NOMO-1 (cell line): Measurements from ENCODE around the gene SOST.

Experiments used
- DNase-seq, 2 experiments: peaks; one replicate each; lab custom pipeline; 2025; ENCODE audit not compliant: unreplicated experiment in 2 of 2; lab: John Stamatoyannopoulos, UW

Gene SOST

GRCh38 chr17:43753493-43754129, 5.0 kb downstream of the SOST start:
- DNase-seq, result peak in 1 of 2 experiments; percentile 50

DNA sequence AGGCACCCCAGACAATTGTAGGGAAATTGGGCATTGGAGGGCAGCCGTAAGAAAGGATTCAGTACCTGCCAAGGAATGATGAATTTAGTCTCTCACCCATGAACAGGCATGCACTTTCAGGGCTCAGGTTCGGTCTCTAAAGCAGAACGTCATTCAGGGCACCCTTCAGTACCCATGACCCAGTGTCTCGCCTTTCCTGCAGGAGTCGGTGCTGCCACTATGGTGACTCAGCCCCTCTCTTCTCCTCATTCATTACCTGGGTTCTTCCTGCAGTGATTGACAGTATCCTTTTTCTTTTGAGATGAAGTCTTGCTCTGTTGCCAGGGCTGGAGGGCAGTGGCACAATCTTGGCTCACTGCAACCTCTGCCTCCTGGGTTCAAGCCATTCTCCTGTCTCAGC, 8.4 kb downstream of the SOST start:
- no peak for DNase-seq

GRCh38 chr17:43745541-43745940, 13.1 kb downstream of the SOST start:
- peak in 1 of 2 experiments; percentile 24 for DNase-seq

GRCh38 chr17:43741636-43742035, 17.0 kb downstream of the SOST start:
- DNase-seq, result no peak

GRCh38 chr17:43740541-43740940, 18.1 kb downstream of the SOST start:
- no peak for DNase-seq

- DNase-seq, result no peak
Measured at GRCh38 chr17:43737722-43738121, 20.9 kb downstream of the SOST start.

DNA sequence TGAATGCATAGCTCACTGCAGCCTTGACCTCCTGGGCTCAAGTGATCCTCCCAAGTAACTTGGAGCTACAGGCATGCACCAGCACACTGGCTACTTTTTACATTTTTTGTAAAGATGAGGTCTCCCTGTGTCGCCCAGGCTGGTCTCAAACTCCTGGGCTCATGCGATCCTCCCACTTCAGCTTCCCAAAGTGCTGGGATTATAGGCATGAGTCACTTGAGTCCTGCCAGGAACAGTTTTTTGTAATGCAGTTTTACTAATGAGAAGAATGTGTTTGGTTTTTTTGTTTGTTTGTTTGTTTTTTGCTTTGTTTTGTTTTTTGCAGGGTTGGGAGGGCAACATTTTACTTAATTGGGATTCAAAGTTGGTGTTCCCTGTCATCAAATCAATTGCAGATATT, 22.2 kb downstream of the SOST start:
- DNase-seq, result no peak

GRCh38 chr17:43734376-43734775, 24.2 kb downstream of the SOST start:
- no peak for DNase-seq

DNA sequence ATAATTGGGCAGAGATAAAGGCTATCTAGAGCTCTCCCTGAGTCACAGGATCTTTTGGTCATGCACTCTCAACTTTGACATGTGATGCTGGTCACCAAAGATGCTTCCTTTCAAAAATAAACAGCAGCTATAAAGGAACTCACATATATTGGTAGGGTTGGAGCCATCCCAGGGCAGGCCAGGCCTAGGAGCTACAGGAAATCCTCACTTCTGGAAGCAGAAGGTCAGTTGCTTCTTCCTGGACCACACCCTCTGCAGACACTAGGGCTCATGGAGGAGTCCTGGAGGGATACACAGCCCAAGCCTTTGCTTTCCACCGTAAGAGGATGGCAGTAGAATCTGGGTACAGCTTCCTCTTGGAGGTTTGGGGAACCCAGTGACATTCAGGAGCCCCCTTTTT, 24.6 kb downstream of the SOST start:
- DNase-seq, result no peak

DNA sequence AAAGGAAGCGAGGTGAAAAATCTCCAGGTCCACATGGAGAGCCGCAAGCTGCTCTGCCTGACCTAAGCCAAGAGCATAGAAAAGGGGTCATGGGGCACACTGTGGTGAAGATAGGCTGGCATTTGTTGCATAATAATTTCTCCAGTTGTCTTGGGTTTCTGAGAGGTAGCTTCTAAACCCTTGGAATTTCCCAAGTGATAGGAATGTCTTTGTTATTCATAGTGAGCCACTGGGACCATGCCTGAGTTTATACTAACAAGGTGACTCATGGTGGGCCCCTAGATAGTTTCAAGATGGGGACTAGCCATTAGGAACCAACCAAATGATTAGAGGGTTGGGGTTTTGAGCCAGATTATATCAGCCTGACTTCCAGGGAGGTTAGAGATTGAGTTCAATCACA, 25.6 kb downstream of the SOST start:
- DNase-seq, result no peak

GRCh38 chr17:43728081-43728480, 30.5 kb downstream of the SOST start:
- no peak for DNase-seq

DNA sequence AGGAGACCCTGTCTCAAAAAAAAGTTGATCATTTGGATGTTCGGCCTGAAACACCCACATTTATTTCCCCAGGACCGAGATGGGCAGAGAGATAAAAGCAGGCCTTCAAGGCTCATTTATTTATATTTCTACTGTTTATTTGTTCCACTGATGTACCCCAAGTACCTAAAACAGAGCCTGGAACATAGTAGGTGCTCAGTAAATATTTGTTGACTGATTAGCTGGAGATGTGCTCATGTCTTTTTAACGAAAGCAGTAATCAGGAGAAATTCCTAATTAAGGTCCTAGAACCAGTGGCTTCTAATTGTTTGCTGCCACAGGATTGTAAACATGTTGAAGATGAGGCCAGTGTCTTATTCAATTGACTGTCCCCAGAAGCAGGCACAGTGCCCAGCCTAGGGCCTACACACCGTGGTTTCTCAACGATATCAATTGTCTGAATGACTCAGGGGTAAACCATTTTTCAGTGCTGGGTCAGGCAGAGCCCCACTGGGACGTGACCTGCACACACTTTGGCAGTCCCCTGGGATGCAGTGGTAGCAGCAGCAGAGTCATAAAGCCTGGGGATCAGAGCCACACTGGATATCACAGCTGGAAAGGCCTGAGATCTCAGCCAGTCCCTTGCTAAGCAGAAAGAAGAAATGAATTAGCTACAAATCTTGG, 34.8 kb downstream of the SOST start:
- no peak for DNase-seq

- DNase-seq, result no peak
Measured at GRCh38 chr17:43722870-43723665, 35.5 kb downstream of the SOST start.

- DNase-seq, result no peak
Measured at GRCh38 chr17:43722269-43722619, 36.3 kb downstream of the SOST start.

DNA sequence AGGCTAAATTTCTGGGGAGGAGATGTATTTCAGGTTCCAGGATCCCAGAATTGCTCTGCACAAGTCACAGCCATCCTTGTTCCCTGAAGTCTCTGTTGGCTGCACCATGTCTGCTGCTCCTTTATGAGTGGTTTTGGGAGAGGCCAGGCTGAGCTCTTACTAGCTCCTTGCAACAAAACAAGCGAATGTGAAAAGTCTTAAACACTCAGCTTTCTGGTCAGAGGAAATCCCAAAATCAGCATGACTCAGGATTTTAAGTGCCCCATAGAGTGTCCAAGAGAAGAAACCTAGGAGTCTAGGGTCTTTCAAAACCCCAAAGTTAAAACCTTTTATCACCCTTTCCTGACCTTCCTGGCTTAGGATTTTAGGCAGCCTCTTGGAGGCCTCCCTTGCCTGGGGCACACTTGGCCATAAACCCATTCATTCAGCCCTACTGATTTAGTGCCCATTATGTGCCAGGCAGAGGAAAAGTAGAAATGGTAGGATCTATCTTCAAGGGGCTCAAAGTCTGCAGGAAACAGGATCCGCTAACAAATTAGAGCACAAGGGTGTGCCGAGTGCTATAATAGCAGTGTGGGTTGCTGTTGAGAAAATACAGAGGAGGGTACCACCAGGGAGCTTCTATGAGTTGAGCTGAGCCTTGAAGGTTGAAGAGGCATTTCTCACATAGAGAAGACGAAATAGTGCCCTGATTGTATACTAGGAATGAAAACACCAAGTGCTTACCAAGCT, 36.9 kb downstream of the SOST start:
- no peak for DNase-seq

DNA sequence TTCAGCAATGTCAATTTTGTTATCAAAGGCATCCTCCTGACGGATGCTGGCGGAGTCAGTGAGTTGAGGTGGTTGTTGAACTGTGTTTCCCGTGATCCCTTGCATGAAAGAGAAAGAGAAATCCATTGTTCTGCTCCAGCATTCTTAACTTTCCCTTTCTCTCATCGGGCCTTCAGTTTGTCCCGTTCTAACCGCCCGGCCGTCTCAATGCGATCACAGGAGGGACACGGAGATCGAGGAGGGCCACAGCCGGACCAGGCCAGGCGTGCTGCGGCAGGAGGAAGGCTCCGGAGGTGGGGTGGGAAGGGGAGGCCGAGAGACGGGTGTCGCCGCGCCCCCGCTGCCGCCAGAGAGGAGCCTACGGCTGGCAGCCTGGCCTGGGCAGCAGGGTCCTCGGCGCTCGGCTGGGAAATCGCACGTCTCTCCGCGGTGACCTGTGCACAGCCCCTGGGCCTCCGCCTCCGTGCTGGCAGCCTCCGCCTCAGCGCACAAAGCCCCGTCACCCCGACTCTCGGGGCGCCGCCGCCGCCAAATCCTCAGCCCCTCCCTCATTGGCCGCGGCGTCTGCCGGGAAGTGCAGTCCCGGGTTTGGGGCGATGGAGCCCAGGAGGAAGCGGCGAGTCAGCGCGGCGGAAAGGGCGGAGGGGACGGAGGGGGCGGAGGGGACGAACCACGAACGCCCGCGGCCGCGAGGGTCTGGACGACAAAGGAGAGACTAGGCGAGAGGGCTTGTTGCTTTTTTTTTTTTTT, 38.1 kb downstream of the SOST start:
- DNase-seq, result peak; percentile 62 to 85

DNA sequence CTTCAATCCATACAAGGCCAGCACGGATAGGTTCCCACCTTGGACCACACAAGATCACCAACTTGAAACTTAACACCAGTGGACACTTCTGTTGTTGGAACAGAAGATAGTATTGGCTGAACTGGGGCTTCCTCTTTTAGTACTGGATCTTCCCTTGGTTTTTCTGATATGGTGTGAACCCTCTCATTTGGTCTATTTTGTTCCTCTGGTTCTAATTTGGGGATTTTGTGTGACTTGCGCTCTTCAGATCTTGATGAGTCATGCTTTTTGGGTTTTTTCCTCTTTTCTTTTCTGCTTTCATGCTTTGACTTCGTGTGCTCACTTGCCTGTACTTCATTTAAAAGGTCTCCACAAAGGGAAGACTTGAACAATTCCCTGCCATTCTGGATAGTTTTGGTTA, 39.0 kb downstream of the SOST start:
- DNase-seq, result peak; percentile 72 to 73

DNA sequence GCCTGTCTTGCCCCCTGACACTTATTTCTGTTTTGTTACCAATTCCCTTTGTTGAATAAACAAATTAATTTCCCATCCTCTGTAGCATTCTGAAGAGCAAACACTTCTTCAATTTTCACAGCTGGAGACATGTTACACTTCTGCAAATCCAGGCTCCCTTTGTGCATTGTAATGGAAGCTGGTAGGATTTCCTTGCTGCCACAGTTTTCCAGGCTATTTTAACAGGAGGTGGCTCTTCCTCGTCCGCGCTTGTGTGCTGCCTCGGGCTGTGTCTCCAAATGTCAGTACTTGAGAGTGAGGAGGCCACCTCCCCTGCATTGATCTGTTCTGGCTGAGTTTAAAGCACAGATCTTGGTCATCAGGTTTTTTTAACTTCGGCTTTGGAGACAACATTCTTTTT, 40.0 kb downstream of the SOST start:
- no peak for DNase-seq

- no peak for DNase-seq
Measured at GRCh38 chr17:43717913-43718312, 40.7 kb downstream of the SOST start.

DNA sequence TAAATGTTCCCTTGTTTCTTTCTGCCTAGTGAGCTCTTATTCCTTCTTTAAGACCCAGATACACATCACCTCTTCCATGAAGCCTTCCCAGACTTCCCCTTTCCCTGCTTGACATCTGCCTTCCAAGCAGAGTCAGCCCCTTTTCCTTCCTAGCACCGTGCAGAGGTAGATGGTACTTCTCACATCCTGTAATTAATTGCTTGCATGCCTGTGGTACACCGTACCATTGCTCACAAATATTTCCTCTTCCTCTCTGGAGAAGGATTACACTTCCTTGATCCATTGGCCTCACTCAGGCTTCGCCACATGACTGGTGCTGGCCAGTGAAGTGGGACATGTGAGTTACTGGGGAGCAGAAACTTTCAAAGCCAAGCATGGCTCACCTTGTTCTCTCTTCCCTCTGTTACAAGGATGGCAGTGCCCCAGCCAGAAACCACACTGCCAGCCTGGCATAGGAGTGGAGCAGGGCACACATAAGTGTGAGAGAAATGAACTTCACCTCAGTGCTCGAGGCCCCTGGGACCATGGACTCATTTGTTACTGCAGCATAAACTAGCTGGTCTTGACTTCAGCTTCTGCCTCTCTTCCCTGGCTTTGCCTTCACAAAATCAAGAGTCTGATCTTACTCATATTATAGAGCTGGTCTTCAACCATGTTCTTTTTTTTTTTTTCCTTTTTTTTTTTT, 44.0 kb downstream of the SOST start:
- DNase-seq, result no peak
